ENCODE results near the gene SRC. TPM values are rescaled to one million over a fixed set of nuclear protein-coding genes. Genes with fewer than 3 reads are reported as not detected.

The SRC gene
- total RNA-seq, 1 experiment from 2014 or later, result 42.3 TPM

GRCh38 chr20:37326666-37327065 lies 19.3 kb upstream of the SRC start:
- H3K4me1 ChIP-seq (ENCODE audit: control insufficient read depth in 1 of 2, insufficient read depth in 2 of 2, low read length in 2 of 2), result no peaks in the 10 kb centered on the region
- H3K36me3 ChIP-seq (ENCODE audit: control insufficient read depth in 1 of 2, insufficient read depth in 2 of 2, low read length in 2 of 2), result no peaks in the 10 kb centered on the region
- H2AFZ ChIP-seq (ENCODE audit: low read depth, low read length, poor library complexity, severe bottlenecking), result no peak overlapping the region
- BruUV-seq (replicated peaks), result no TSS peak
- TF ChIP-seq MAX (IDR thresholded peaks at IDR 0.05) (no peak), JUND (IDR thresholded peaks at IDR 0.05) (no peak), ZFX (IDR thresholded peaks at IDR 0.05) (no peak), CTCF (IDR thresholded peaks at IDR 0.05 in 2 of 3, conservative IDR thresholded peaks at IDR 0.05 in 1 of 3; ENCODE audit: borderline replicate concordance in 1 of 3, insufficient read depth in 1 of 3, low read depth in 2 of 3, low read length in 2 of 3) (no peak), SP1 (IDR thresholded peaks at IDR 0.05; ENCODE audit: low read depth) (no peak), EZH2phosphoT487 (IDR thresholded peaks at IDR 0.05; ENCODE audit: borderline replicate concordance) (no peak), ZNF274 (IDR thresholded peaks at IDR 0.05; ENCODE audit: low read depth, low read length) (no peak), CEBPB (IDR thresholded peaks at IDR 0.05; ENCODE audit: low read depth) (no peak), POLR2AphosphoS5 (IDR thresholded peaks at IDR 0.05; ENCODE audit: low read depth, low read length) (no peak), SIN3A (IDR thresholded peaks at IDR 0.05; ENCODE audit: low read depth) (no peak), ATF3 (IDR thresholded peaks at IDR 0.05) (no peak), RAD21 (IDR thresholded peaks at IDR 0.05; ENCODE audit: low read depth) (no peak), SRF (IDR thresholded peaks at IDR 0.05; ENCODE audit: low read depth) (no peak)
- ChIA-PET RAD21 (ENCODE audit: low non-redundant PET in 1 of 2, low total read pairs in 2 of 2, uncharacterized antibody in 2 of 2, unreplicated experiment in 2 of 2) (no interaction called here), CTCF (no interaction called here), POLR2A (no interaction called here)
- H3K9ac ChIP-seq (ENCODE audit: low read length), result no peak overlapping the region
- H4K20me1 ChIP-seq (ENCODE audit: insufficient read depth), result no peaks in the 10 kb centered on the region
- intact Hi-C loops (cut with micrococcal nuclease), result no loop called here
- no peak for DNase-seq (ENCODE audit: low read depth, low spot score)
- no peaks in the 10 kb centered on the region for H3K27me3 ChIP-seq (ENCODE audit: insufficient read depth, low read length)
- H3K4me2 ChIP-seq (ENCODE audit: low read length), result no peak overlapping the region
- ATAC-seq, result no peak
- H3K79me2 ChIP-seq (ENCODE audit: insufficient read depth, low read length), result no peaks in the 10 kb centered on the region
- no peaks in the 10 kb centered on the region for H3K9me3 ChIP-seq (ENCODE audit: control insufficient read depth in 1 of 2, insufficient read depth in 1 of 2, low read depth in 1 of 2, low read length in 2 of 2)
- no peak overlapping the region for H3K4me3 ChIP-seq (replicated peaks in 1 of 2; ENCODE audit: low read depth in 1 of 2, low read length in 2 of 2)
- no peak overlapping the region for H3K27ac ChIP-seq (ENCODE audit: low read depth, low read length)
- no peaks in the 10 kb centered on the region for H3K9me2 ChIP-seq (ENCODE audit: insufficient read depth)

All from HCT116 (cell line).